ENCODE results near the gene CCL16. TPM values are rescaled to one million over a fixed set of nuclear protein-coding genes. Genes with fewer than 3 reads are reported as not detected.
A peak's percentile ranks its signal among the peaks of the same experiment; 100 is the strongest.
"Not testable (repeated sequence)": the region's sequence is repeated elsewhere in the genome, so short reads cannot be mapped to it uniquely, and the experiment has no call there.

The CCL16 gene
- total RNA-seq, 1 donor from 2014 or later, result not detected

GRCh38 chr17:35998756-35999155 lies 17.5 kb upstream of the CCL16 start:
- Mint-ChIP-seq H3K9me3 (ENCODE audit: low read depth) (peaks cover 11% of the 10 kb centered on the region), H3K4me3 (ENCODE audit: low read depth) (no peak overlapping the region), H3K27ac (no peak overlapping the region), H3K4me1 (ENCODE audit: low read depth) (peaks cover 22% of the 10 kb centered on the region), H3K27me3 (no peaks in the 10 kb centered on the region), H3K36me3 (ENCODE audit: insufficient read depth) (no peaks in the 10 kb centered on the region)
- no peak for DNase-seq (ENCODE audit: low spot score, unreplicated experiment)
- TF ChIP-seq CTCF (IDR thresholded peaks at IDR 0.05; ENCODE audit: unreplicated experiment), result no peak

- peaks cover 17% of the 10 kb centered on the region for H3K4me1 Mint-ChIP-seq (ENCODE audit: low read depth)
- H3K27ac Mint-ChIP-seq, result no peak overlapping the region
- peaks cover 11% of the 10 kb centered on the region for H3K9me3 Mint-ChIP-seq (ENCODE audit: low read depth)
- no peak overlapping the region for H3K4me3 Mint-ChIP-seq (ENCODE audit: low read depth)
- no peak for DNase-seq (ENCODE audit: low spot score, unreplicated experiment)
- TF ChIP-seq CTCF (IDR thresholded peaks at IDR 0.05; ENCODE audit: unreplicated experiment), result no peak
- H3K36me3 Mint-ChIP-seq (ENCODE audit: insufficient read depth), result no peaks in the 10 kb centered on the region
- H3K27me3 Mint-ChIP-seq, result no peaks in the 10 kb centered on the region
Observed at GRCh38 chr17:35998018-35998545, 16.8 kb upstream of the CCL16 start.

- H3K9me3 Mint-ChIP-seq (ENCODE audit: low read depth), result peaks cover 11% of the 10 kb centered on the region
- not testable (repeated sequence) for H3K27me3 Mint-ChIP-seq; DNase-seq (ENCODE audit: low spot score, unreplicated experiment); H3K4me1 Mint-ChIP-seq (ENCODE audit: low read depth); H3K27ac Mint-ChIP-seq; H3K4me3 Mint-ChIP-seq (ENCODE audit: low read depth); H3K36me3 Mint-ChIP-seq (ENCODE audit: insufficient read depth)
Observed at GRCh38 chr17:35995346-35995745, 14.0 kb upstream of the CCL16 start.

GRCh38 chr17:35991075-35991474 lies 9.8 kb upstream of the CCL16 start:
- peaks cover 16% of the 10 kb centered on the region for H3K9me3 Mint-ChIP-seq (ENCODE audit: low read depth)
- no peak overlapping the region for H3K4me3 Mint-ChIP-seq (ENCODE audit: low read depth)
- peaks cover 7% of the 10 kb centered on the region for H3K4me1 Mint-ChIP-seq (ENCODE audit: low read depth)
- DNase-seq (ENCODE audit: low spot score, unreplicated experiment), result no peak
- peak overlapping the region; percentile 84 for H3K27ac Mint-ChIP-seq
- TF ChIP-seq CTCF (IDR thresholded peaks at IDR 0.05; ENCODE audit: unreplicated experiment), result no peak
- H3K27me3 Mint-ChIP-seq, result no peaks in the 10 kb centered on the region
- H3K36me3 Mint-ChIP-seq (ENCODE audit: insufficient read depth), result no peaks in the 10 kb centered on the region

GRCh38 chr17:35988164-35988563 lies 6.9 kb upstream of the CCL16 start:
- Mint-ChIP-seq H3K36me3 (ENCODE audit: insufficient read depth) (no peaks in the 10 kb centered on the region), H3K27ac (no peak overlapping the region), H3K4me1 (ENCODE audit: low read depth) (peaks cover 7% of the 10 kb centered on the region), H3K9me3 (ENCODE audit: low read depth) (peaks cover 6% of the 10 kb centered on the region), H3K4me3 (ENCODE audit: low read depth) (no peak overlapping the region), H3K27me3 (no peaks in the 10 kb centered on the region)
- TF ChIP-seq CTCF (IDR thresholded peaks at IDR 0.05; ENCODE audit: unreplicated experiment), result no peak
- no peak for DNase-seq (ENCODE audit: low spot score, unreplicated experiment)

GRCh38 chr17:35986643-35987042 lies 5.3 kb upstream of the CCL16 start, which contains the start of gene CCL14:
CCL14 (minus strand) TSS chr17:35986729; CDS start chr17:35986649, 80 bp downstream.
- Mint-ChIP-seq H3K27me3 (no peaks in the 10 kb centered on the region), H3K4me3 (ENCODE audit: low read depth) (no peak within 1 kb of the TSS), H3K4me1 (ENCODE audit: low read depth) (peaks cover 12% of the 10 kb centered on the region), H3K36me3 (ENCODE audit: insufficient read depth) (no peaks in the 10 kb centered on the region), H3K27ac (no peak within 1 kb of the TSS), H3K9me3 (ENCODE audit: low read depth) (peaks cover 6% of the 10 kb centered on the region)
- DNase-seq (ENCODE audit: low spot score, unreplicated experiment), result no peak
- no peak for TF ChIP-seq CTCF (IDR thresholded peaks at IDR 0.05; ENCODE audit: unreplicated experiment)
